KMS-11 (cell line): ENCODE data around the gene DOK7.

Source experiments
- H2AFZ ChIP-seq: fragments of 200-600 bp; sonication (generic); 2 replicates; pipeline ENCODE4 v1.6.1; 2016; ENCODE audit warnings: antibody characterized with exemption, mixed run types, low read depth
- H3K27ac ChIP-seq: fragments of 200-600 bp; sonication (generic); 2 replicates; pipeline ENCODE4 v1.6.1; 2016; ENCODE audit warnings: mild to moderate bottlenecking, mixed run types
- H3K27me3 ChIP-seq: fragments of 200-600 bp; sonication (generic); 2 replicates; pipeline ENCODE4 v1.6.1; 2017; ENCODE audit warnings: mild to moderate bottlenecking, low read depth, mixed run types, moderate library complexity; ENCODE audit not compliant: insufficient read depth
- H3K36me3 ChIP-seq: fragments of 200-600 bp; sonication (generic); 2 replicates; pipeline ENCODE4 v1.6.1; 2017; ENCODE audit warnings: mild to moderate bottlenecking, mixed run types; ENCODE audit not compliant: insufficient read depth
- H3K4me1 ChIP-seq: fragments of 200-600 bp; sonication (generic); 2 replicates; pipeline ENCODE4 v1.6.1; 2016; ENCODE audit warnings: mild to moderate bottlenecking, low read depth, mixed run types; ENCODE audit not compliant: poor library complexity, severe bottlenecking
- H3K4me2 ChIP-seq: fragments of 200-600 bp; sonication (generic); 2 replicates; pipeline ENCODE4 v1.7.0; 2016; ENCODE audit warnings: mild to moderate bottlenecking, mixed run types
- H3K4me3 ChIP-seq: fragments of 200-600 bp; sonication (generic); IDR thresholded peaks from 2 replicates; pipeline ENCODE4 v1.6.1; 2017; ENCODE audit warnings: low read depth, low read length, mixed read lengths; ENCODE audit not compliant: insufficient read depth
- H3K79me2 ChIP-seq: fragments of 200-600 bp; sonication (generic); 2 replicates; pipeline ENCODE4 v1.6.1; 2016; ENCODE audit warnings: low read depth, mixed run types; ENCODE audit not compliant: insufficient read depth
- H3K9ac ChIP-seq: fragments of 200-600 bp; sonication (generic); 2 replicates; pipeline ENCODE4 v1.6.1; 2016; ENCODE audit warnings: mild to moderate bottlenecking, mixed run types
- H4K20me1 ChIP-seq: fragments of 200-600 bp; sonication (generic); 2 replicates; pipeline ENCODE4 v1.6.1; 2016; ENCODE audit warnings: mild to moderate bottlenecking, mixed run types; ENCODE audit not compliant: insufficient read depth
- TF ChIP-seq, protein P1 (sequence below): fragments of 200-600 bp; sonication (generic); conservative IDR thresholded peaks from 2 replicates; pipeline ENCODE4 v1.6.1; 2017; ENCODE audit warnings: low read depth, mild to moderate bottlenecking, antibody characterized with exemption, low read length, moderate library complexity, mixed read lengths

The DOK7 gene

DNA sequence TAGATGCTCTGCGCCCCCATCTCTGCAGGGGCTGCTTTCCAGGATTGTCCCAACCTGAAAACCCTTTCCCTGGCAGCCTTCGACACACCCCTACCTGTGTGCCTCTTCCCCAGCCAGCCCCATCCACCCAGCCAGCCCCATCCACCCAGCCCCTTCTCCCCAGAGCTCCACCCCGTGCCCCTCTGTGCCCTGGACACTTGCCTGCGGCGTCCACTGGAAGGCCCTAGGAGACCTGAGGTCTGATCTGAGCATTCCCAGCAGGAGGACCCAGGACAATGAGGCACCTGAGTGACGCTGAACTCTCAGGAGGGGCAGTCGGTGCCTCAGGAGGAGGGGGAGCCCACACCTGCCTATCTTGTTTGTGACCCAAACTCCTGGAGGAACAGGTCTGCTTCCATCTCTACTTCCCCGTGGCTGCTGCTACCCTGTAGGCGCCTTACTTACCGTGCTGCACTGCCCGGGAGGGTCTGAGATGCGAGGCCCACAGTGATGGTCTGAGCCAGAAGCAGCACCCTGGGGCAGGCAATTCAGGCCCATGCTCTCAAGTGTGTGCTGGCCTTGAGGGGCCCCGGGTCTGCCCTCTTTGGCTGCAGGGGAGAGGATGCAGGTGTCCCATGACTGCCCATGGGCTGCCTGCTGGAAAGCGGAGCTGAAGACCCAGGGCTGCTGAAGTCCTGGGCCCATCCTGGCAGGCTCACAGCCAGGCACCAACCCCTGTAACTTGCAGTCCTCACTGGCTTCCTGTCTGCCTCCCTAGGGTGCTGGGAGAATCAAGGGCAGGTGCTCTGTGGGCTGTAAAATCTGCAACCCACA is 64.2 kb downstream of the DOK7 start:
- Histone ChIP-seq H3K4me2 (no peak overlapping the region), H3K9ac (no peak overlapping the region), H4K20me1 (no peaks in the 10 kb centered on the region), H3K27me3 (no peaks in the 10 kb centered on the region), H3K4me1 (no peaks in the 10 kb centered on the region), H2AFZ (no peak overlapping the region), H3K4me3 (no peak overlapping the region), H3K79me2 (peaks cover 6% of the 10 kb centered on the region; the same call in 1 of the 2 replicates), H3K36me3 (no peaks in the 10 kb centered on the region), H3K27ac (no peak overlapping the region)
- TF ChIP-seq, protein P1, sequence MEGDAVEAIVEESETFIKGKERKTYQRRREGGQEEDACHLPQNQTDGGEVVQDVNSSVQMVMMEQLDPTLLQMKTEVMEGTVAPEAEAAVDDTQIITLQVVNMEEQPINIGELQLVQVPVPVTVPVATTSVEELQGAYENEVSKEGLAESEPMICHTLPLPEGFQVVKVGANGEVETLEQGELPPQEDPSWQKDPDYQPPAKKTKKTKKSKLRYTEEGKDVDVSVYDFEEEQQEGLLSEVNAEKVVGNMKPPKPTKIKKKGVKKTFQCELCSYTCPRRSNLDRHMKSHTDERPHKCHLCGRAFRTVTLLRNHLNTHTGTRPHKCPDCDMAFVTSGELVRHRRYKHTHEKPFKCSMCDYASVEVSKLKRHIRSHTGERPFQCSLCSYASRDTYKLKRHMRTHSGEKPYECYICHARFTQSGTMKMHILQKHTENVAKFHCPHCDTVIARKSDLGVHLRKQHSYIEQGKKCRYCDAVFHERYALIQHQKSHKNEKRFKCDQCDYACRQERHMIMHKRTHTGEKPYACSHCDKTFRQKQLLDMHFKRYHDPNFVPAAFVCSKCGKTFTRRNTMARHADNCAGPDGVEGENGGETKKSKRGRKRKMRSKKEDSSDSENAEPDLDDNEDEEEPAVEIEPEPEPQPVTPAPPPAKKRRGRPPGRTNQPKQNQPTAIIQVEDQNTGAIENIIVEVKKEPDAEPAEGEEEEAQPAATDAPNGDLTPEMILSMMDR: no peak

DNA sequence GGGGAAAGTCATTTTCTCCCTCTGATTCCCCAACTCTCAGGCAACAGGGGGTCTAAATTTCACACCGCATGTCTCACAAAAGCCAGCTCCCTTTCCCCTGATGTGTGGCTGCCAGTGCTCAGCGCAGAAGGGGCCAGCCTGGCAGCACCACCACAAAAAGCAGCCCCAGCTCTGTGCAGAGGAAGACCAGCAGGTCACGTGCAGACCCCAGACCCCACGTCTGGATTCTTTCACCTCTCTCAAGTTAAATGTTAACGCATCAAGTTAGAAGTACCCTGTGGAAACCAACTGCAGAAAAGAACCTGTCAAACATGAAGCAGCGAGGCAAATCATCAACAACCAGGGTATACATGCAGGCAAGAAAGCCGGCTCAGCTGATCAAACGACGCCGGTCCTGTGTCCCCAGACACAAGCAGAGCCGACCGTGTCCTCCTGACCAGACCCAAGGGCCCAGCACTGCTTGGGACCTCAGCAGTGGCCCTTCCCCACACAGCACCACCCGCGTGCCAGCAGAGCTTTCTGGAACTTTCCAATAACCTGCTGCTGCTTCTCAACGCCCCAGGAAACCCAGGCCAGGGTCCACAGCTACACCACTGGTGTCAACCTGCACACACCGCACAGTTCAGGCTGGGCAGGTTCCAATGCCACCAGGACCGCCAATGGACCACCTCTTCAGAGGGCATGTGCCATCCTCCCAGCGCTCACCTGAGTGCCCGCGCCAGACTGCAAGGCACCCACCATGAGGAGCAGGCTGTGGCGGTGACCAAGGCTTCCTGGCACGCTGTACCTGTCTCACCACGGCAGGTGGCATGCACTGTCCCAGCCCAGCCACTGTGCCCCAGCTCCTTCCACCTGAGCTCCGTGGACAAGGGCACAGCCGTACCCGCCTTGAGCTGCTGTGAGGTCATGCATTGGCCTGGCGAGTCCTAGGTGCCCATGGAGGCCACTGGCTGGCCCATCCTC is 65.1 kb downstream of the DOK7 start:
- TF ChIP-seq, protein P1: no peak
- Histone ChIP-seq H3K4me3 (no peak overlapping the region), H3K9ac (no peak overlapping the region), H3K4me1 (no peaks in the 10 kb centered on the region), H4K20me1 (no peaks in the 10 kb centered on the region), H3K36me3 (no peaks in the 10 kb centered on the region), H3K79me2 (peaks cover 6% of the 10 kb centered on the region; the same call in 1 of the 2 replicates), H3K27me3 (no peaks in the 10 kb centered on the region), H3K27ac (no peak overlapping the region), H2AFZ (no peak overlapping the region), H3K4me2 (no peak overlapping the region)

GRCh38 chr4:3529363-3529762 is 66.3 kb downstream of the DOK7 start:
- TF ChIP-seq, protein P1: no peak
- Histone ChIP-seq H3K36me3 (no peaks in the 10 kb centered on the region), H4K20me1 (no peaks in the 10 kb centered on the region), H3K4me1 (no peaks in the 10 kb centered on the region), H3K79me2 (peaks cover 6% of the 10 kb centered on the region; the same call in 1 of the 2 replicates), H3K9ac (no peak overlapping the region), H3K27me3 (peaks cover 3% of the 10 kb centered on the region; the same call in 1 of the 2 replicates), H3K27ac (no peak overlapping the region), H3K4me2 (no peak overlapping the region), H2AFZ (no peak overlapping the region), H3K4me3 (no peak overlapping the region)

DNA sequence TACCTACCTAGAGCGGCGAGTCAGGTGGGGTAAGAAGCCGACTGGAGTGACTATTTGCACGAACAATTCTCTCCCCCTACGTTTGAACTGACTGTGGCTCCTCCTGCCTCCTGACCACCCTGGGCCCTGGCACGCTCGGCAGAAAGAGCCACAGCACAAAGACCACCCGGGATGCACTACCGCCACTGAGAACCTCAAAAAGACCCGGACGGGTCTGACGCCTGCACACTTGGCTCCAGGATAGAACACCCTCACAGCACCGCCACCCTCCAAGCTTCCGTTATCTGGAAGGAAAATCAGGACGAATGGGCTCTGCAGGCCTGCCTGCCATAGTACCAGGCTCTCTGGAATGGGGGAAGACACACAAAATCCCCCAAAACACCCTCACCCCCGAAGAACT is 66.9 kb downstream of the DOK7 start:
- Histone ChIP-seq H4K20me1 (no peaks in the 10 kb centered on the region), H3K27ac (no peak overlapping the region), H3K79me2 (peaks cover 6% of the 10 kb centered on the region; the same call in 1 of the 2 replicates)

More for the DNA sequence above, 66.9 kb downstream of the DOK7 start:
- H3K27me3 ChIP-seq: peaks cover 3% of the 10 kb centered on the region; the same call in 1 of the 2 replicates
- no peak overlapping the region for H3K4me2 ChIP-seq
- H2AFZ ChIP-seq: no peak overlapping the region
- H3K36me3 ChIP-seq: no peaks in the 10 kb centered on the region
- H3K4me1 ChIP-seq: no peaks in the 10 kb centered on the region
- TF ChIP-seq, protein P1: no peak
- no peak overlapping the region for H3K9ac ChIP-seq
- H3K4me3 ChIP-seq: no peak overlapping the region
